ENCODE data around the gene OR2V2.

The OR2V2 gene

DNA sequence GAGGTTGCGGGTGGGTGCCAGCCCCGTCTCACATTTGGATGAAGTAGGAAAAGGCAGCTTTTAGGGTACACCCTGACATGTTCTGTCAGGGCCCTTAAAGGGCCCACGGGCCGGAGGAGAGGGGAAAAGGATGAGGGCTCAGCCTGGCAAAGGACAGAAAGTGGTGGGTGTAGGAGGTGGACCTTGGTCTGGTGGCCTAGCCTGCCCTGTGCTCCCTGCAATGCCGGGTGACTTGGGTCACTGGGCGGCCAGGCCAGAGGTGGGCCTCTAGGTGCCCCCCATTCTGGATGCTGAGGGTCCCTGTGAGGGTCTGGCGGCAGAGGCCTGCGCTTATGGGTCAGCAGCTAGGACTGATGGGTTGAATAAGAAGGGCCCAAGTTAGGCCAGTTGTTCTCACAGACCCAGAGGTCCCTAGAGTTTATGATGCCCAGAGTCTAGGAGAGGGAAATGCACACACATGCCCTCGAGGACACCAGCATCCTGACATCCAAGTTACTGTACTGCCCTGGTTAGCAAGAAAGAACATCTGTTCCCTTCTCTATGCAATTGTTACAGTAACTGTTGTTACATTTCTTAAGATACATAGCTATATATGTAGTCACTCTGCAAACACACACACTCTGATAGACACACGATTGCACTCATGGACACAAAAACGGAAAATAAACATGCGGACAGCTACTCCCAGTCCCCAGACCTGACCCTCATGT lies 45.1 kb downstream of the OR2V2 start:
- FAIRE-seq: no peak

DNA sequence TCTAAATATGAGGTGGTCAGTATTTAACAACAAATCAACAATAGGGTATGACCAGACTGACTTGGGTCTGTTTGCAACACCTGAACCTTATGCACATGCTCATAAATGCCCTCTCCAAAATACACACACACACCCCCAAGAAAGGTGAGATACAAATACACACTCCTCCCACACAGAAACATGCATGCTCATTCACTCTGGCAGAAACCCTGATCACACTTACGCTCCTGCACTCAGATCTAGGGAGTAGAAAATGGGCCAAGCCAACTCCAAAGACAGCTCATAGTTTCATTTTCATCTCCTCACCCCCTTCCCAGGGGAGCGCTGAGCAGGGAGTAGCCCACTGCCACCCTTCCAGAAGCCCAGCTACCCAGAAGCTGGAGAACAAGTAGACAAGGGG lies 46.3 kb downstream of the OR2V2 start:
- FAIRE-seq: no peak

DNA sequence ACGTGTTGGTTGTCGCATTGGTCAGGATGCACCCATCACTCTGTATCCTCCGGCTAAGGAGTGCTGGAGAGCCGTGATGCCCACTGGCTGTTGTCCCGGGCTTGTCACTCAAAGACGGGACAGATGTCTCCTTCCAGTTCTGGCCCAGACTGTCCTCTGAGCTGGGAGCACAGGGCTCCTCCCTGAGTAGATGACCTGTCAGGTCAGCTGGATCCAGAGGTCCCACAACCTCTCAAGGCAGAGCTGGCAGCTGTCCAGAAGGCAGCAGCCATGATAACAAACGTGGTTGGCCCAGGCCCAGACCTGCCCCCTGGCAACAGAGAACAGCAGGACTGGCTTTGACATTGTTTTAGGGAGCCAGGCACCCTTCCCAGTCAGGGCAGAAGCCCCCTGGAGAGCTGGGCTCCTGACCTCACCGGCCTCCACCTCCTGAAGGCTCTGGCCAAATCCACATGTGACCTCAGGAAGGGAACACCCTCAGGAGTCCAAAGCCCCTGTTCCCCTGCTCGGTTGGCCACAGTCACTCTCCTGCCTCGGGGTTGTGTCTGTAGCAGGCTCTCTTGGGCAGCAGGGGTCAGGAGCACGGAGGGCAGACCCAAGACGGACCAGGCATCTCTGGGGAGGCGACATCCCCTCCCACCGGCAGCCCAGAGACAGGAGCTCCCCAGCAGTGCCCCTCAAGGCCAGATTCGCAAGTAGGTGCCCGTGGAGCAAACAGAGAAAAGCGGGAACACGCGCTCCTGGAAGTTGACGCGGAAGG lies 47.3 kb downstream of the OR2V2 start:
- FAIRE-seq: no peak

DNA sequence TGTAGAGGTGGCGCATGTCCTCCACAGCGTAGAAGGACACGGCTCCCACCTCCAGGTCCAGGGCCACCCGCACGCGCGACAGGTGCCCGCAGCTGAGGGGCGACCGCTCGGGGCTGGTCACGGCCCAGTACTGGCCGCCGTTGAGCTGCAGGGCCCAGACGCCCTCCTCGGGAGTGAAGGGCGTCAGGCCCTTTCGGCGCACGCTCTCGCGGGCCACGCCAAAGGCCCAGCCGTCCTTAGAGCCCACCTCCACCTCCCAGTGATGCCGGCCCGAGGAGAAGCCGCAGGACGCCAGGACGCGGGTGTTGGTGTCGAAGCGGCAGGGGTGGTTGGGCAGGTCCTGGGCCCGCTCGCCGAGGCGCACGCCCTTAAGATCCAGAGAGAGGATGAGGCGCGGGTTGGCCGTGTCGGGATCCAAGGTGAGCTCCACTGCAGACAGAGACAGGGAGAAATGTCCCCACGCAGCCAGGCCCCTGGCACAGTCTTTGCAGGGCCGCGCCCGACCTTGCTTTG lies 47.9 kb downstream of the OR2V2 start:
- FAIRE-seq: no peak

DNA sequence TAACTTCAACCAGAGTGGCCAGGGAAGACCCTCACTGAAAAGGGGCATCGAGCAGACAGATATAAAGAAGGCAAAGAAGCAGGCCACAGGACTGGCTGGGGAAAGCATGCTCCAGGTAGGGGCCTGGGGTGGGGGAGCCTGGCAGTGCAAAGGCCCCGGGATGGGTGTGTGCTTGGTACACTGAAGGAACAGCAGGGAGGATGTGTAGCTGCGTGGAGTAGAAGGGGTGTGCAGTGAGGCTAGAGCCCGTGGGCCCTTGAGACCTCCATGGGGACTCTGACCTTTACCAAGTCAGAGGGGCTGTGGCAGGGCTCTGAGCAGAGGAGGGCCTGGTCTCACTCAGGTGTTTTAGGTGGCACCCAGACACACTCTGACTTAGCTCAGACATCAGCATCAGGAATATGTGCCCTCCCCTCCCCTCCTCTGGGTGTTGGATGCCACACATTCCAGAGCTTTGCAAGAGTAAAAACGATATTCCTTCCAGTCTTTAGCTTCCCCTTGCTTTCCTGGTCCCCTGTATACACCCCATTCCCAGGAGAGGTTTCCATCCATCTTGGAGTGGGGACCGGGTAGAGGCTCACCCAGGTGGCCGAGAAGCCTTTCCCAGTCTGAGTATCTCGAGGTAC lies 50.1 kb downstream of the OR2V2 start:
- no peak for FAIRE-seq

DNA sequence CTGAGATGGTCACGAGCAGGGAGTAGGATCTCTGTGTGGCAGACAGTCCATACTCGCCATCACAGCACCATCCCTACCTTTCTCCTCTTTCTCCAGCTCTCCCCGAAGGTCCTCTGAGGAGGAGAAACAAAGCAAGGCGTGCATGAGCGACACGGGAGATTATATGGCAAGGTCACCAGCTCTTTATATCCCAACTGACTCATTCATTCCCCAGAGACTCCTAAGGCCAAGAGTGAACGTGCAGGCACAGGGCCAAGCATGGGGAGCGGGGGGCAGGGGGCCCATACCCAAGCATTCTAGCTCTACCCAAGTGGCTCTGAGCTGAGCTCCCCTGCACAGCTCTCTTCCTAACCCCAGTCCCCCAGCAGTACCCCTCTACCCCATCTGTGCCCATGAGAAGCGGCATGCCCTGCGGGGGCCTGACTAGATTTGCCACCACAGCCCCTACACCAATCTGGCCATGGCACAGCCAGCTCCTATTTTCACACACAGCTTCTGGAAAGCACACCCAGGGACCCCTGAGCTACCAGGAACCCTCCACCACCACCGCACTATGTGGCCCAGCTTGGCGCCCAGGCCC lies 50.8 kb downstream of the OR2V2 start:
- FAIRE-seq: no peak

DNA sequence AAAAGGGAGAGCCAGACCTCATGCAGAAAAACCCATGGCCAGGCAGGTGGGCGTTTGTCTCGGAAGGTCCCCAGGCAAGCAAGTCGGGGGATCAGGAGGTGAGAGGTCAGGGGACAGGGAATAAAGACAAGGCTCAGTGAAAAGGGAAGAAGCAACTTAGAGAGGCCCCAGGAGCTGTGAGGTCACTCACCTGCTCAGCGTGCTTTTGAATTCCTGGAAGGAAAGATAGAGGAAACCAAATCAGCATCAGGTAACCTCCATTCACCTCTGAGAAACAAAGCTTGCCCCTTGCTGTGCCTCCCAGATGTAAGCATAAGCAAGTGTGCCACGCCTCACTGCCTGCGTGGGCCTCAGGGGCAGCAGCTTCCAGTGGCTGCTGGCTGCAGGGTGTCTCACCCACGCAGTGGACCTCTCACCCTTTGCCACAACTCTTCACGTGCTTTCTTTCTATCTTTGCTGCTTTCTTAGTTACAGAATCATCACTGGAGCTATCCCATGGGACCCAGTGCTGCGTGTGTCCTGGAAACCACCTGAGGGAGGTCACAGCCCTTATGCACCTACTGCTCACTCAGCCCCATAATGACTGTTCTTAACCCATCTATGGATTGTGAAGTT lies 51.6 kb downstream of the OR2V2 start:
- no peak for FAIRE-seq

DNA sequence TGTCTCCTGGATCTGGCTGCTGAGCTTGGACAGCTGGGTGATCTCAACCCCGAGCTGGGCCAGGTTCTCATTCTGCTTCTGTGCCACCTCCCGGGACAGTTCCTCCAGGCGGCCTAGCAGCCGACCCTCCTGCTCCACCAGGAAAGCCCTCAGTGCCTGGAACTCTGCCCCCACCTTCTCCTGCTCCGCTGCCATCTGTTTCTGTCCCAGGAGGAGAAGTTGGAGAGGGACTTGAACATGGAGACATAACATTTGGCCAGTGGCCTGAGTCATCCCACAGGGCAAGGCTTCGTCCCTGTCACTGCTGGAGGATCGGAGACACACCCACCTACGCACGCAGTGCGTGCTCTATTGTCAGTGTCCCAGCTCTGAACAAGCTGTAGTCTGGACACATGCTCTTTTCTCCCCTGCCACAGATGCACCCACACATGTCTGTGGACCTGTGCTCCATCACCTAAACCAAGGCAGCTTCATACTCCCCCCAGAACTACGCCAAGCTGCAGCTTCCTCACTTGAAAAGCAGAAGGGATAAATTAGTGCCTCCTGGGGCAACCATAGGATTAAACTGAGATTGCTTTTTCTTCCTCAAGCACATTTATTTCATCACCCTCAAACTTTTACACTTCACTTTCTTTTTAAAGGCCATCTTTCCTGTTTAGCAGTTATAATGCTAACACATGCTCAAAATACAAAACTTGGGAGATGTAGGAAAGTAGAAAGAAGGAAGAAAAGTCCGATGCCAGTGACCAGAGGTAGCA lies 52.7 kb downstream of the OR2V2 start:
- no peak for FAIRE-seq

DNA sequence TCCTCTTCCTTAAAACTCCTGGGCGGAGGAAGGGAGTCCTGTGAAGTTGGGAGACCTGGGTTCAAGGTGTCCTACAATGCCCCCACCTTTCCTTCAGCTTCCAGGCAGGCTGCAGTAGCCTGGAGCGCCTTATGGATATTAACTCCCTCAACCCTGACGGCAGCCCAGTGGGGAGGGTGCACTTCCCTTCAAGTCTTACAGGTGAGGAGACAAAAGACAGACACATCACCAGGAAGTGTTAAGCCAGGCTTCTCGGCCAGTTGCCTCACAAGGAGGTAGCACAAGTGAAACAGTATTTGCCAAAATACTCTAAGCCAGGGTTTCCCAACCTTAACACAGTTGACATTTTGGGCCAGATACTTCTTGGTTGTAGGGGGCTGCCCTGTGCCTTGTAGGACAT lies 53.4 kb downstream of the OR2V2 start:
- FAIRE-seq: no peak

DNA sequence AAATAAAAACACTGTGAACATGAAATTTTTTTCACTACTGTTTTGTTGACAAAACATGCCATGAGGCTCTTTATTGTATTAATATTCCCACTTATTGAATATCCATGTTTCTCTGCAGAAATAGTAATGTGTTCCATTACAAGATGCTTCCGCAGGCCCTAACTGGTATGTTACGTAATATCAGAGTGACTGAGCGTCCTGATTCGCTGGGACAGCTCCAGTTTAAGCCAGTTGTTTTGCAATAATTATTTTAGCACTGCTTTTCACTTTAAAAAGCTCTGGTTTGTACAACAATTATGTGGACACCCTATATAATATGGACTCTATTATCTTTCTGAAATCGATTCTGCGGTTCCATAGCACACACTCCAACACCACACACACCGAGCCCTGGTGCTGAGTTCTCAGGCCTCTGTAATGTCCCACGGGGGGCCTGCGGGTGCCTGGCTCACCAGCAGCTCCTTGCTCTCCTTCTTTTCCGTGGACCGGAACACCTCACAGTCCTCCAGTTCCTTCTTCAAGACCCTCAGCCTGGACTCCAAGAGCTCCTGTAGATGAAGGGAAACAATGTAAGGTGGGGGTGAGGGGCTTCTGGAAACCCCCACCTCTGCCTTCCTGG lies 55.8 kb downstream of the OR2V2 start:
- FAIRE-seq: no peak

DNA sequence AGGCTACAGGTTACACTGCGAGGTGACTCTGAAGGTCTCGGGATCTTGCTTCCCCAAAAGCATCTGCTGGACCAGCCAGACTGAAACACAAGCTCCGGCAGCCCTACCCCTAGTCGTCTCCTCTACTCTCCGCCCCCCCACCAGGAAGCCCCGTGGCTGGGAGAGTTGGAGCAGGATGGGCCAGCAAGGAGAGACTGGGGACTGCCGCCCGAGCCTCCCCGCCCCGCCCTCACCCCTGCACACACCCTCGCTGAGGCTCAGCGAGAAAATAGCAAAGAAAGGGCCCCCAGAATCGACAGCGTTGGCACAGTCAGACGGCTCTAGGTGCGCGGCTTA lies 56.4 kb downstream of the OR2V2 start:
- no peak for FAIRE-seq

DNA sequence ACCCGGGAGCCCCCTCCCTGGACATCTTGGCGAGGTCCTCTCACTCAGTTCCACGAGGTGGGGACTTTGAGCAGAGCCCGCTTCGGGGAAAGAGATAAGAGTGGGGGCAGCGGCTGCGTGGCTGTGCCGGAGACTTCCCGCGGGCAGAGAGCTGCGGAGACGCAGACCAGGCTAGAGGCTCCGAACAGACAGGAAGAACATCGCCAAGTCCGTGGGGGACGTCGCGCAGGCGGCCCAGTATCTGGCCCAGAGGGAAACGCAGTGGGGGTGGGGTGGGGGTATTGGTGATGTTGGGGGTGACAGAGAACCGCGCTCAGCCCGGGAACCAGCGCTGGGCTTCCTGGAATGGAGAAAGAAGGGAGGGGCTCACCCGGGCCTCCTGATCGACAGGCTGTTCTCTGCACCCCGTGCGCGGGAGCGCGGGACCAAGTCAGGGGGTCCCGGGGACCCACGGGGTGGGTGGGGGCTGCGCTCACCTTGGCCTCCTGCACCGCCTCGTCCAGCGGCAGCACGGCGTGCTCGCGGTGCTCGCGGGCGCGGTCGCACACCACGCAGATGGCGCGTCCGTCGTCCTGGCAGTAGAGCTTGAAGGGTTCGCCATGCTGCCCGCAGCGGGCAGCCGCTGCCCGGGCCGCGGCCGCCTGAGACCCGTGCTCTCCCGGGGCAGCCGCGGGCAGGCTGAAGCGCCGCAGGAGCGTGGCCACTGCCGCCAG lies 56.9 kb downstream of the OR2V2 start:
- no peak for FAIRE-seq

DNA sequence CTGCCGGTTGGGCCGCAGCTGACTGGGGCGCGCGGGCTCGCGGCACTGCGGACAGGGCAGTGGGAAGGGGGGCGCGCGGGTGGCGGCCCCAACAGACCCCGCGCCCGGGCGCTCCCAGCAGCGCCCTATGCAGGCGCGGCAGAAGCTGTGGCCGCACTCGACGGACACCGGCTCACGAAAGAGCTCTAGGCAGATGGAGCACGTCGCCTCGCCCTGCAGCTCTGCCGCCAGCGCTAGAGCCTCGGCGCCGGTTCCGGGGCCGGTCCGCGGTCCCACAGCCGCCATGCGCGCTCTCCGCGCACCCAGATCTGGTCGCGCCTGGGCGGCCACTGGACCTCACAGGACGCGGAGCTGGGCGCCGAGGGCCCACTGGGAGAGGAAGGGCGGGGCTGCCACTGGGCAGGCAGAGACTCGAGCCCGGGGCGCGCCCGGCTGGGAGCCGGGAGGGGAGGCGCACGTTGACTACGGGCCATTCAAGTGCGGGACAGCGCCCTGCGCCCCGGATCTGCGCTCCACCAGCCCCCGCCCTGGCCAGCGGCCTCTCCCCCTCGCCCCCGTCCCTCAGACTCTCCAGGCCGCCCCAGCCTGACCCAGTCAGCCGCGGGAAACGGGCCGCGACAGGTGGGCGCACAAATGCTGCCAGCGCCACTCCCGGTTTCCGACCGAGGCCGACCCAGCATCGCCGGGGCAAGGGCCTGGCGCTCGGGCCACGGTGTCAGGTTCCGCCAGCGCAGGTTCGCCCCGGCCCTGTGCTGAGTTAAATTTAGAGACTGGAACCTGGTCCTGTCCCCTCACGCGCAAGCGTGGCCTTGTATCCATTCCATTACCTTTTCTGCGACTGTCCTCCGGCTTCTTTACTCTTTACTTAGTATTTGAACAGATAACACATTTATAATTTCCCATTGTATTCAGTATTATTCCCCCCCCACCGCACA lies 57.7 kb downstream of the OR2V2 start, which contains the start of gene TRIM7:
TSS of gene TRIM7 (minus strand) at position 371 of the 935 bp plus-strand sequence. CDS start at position 285, 86 bp downstream.
- FAIRE-seq: no peak

DNA sequence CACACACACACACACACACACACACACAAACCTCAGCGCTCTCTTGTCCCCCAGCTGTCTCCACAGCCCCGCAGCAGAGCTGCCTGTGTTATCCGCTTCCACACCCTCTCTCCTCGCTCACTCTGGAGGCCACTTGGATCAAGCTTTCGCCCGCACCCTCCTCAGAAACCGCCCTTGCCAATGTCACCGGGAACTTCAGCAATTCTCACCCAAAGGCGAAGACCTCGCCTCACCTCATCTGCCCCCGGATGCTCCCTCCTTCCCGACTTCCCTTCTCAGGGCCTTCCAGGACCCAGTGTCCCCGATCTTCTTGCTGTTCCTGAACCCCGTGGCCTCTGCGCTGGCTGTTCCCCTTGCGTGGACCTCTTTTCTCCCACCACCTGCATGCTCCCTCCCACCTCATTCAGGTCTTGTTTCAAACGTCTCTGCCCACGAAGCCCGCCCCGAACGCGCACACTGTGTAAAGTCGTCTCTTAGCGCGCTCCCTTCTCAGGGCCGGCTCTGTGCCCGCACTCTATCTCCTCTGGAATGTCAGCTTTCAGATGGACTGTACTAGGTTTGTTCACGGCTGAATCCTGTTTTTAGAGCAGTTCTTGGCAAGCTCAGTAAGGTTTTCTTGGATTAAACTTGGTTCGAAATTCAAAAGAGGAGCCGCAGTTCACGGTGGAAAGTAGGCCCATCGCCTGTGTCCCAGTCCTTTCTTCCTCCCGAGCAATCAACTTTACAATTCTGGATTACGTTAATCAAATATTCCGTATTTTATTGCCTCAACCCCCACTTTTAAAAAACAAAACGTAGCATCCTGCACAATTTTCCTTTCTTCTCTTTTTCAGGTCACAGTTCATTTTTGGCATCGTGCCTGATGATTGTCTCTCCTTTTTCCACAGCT lies 58.6 kb downstream of the OR2V2 start:
- FAIRE-seq: no peak

DNA sequence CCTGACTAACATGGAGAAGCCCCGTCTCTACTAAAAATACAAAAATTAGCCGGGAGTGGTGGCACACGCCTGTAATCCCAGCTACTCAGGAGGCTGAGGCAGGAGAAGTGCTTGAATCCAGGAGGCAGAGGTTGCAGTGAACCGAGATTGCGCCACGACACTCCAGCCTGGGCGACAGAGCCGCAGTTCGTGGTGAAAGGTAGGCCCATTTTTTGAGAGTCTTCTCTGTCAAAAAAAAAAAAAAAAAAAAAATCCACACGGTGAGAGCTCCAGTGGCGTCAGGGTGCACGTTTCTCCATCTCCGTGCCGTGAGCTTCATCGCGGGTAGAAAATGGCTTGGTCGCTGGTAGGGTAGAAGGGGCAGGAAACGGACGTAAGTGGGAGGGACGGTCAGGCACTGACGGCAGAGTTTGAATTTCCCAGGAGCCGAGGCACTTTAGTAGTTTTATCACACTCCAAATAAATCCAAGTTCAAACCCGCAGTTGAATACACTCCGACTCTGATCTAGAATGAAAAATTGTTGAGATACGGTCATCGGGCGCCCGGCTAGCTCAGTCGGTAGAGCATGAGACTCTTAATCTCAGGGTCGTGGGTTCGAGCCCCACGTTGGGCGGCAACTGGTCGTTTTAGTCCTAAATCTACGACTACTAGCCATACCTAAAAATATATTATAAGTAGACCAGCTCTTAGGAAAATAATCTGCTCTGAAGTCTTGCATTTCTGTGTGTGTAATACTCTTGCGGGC lies 60.0 kb downstream of the OR2V2 start:
- no peak for FAIRE-seq

DNA sequence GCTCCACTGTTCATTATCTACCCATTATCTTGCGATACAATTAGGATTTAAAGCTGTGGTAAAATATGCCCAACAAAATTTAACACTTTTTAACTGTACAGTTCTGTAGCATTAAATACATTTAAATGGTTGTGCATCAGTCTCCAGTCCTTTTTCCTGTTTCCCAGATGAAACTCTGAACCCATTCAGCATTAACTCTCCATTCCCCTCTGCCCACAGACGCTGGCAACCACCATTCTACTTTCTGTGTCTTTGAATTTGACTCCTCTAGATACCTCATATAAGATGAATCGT lies 60.5 kb downstream of the OR2V2 start:
- no peak for FAIRE-seq

Measured in endometrium (tissue), 2 donors.